ENCODE results near the gene CBLB.

Gene CBLB

DNA sequence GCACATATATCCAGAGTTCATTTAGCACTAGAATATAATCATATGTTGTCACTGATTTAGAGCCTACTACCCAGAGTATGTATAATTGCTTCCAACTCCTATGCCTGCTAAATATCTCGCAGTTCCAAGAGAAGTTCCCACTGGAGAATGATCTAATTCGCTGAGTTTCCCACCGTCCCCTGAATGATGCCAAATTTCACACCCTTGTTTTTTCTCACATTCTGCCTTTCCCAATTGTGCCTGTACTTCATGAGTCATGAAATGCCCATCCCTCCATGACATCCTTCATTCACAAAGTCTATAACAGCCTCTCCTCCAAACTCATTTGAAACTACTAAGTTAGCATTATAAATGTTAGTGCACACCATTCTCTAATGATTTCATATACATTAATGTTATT, 177.2 kb downstream of the CBLB start:
- no peak for DNase-seq (ENCODE audit: low read depth in 3 of 3)

DNA sequence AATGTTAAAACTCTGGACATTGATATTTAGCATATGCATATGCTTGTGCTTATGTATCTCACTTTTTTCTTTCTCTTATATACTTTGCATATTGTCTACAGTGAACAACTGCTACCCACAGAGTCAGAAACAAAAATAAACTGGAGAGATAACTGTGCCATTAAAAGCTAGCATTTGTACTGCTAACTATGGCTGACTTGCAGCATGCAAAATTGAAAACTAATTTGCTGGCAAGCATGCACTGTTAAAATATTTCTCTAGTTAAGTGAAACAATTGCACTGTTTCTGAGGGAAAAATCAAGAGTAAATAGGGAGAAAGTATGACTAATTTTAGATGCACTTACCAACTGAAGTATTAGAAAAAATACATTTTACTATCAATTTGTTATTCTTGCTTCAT, 177.8 kb downstream of the CBLB start:
- DNase-seq (ENCODE audit: low read depth in 3 of 3), result no peak

DNA sequence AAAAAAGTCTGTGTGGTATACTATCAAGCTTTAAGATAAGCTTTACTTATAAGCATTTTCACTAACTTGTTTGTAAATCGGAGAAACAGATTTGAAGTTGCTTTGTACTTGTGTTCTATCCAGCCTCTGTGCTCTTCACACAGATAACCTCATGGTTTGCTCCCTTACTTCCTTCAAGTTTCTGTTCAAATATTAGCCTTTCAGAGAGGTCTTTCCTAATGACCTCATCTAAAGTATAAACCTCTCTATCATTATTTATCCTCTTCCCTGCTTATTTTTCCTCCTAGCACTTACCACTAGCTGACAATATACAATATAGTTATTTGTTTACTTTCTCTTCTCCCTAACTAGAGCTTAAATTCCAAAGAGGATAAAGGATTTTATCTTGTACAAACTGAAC, 180.0 kb downstream of the CBLB start:
- DNase-seq (ENCODE audit: low read depth in 3 of 3), result no peak

DNA sequence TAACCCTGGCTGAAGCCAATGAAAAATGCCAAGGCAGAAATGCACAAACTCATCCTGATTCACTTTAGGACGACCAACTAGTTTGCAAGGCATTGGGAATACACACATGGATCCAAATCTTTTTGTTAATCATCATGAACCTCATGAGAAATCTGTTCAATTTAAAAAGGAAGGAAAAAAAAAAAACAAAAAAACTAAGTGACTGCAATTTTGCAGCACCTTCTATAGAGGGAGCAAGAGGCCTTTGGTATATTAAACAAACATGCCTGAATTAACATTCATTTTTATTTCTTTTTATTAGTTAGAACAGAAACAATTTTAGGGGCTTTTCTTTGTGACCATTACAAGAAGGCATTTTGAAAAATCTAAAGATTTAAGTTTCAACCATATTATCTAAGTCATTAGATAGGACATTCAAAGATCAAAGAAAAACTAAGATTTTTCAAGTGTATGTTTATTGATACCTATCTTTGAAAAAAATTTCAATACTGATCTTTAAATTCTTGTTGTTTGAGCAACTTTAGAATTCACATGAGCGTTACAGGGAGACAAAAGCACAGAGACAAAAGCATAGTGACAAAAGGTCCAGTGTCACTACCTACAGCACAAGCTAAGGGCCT, 182.4 kb downstream of the CBLB start:
- no peak for DNase-seq (ENCODE audit: low read depth in 3 of 3)

DNA sequence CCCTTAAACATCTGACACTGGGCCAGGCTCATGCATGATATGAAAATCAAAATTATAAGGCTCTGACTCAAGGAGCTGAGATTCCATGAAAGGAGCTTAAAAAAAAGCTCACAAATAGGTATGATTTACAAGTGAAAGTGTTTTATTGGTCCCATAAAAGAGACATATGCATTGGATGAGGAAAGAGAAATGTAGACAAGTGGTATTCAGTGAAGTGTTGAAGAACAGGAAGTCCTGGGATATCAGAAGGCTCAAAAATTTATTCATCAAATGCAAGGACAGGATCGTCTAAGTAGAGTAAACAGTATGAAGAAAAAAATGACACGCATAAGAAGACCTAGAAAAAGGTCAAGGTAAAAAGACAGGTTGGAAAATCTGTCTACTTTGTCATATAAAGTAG, 188.9 kb downstream of the CBLB start:
- no peak for DNase-seq (ENCODE audit: low read depth in 3 of 3)

DNA sequence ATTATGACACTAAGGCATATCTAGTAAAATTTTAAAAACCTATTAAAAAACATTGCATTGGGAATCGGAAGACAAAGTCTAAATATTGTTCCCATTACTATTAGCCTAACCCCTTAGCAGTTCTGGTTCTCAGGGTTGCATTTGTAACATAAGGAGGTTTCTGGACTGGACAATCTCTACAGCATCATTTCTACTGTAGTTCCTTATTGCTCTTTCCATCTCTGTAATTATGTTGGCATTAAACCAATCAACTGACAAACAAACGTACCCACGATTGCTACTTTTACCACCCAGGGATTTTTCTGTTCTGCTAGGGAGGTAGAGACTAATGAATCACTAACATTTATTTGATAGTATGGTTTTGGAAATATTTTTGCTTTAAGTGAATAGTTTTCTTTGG, 190.8 kb downstream of the CBLB start:
- DNase-seq (ENCODE audit: low read depth in 3 of 3), result no peak

DNA sequence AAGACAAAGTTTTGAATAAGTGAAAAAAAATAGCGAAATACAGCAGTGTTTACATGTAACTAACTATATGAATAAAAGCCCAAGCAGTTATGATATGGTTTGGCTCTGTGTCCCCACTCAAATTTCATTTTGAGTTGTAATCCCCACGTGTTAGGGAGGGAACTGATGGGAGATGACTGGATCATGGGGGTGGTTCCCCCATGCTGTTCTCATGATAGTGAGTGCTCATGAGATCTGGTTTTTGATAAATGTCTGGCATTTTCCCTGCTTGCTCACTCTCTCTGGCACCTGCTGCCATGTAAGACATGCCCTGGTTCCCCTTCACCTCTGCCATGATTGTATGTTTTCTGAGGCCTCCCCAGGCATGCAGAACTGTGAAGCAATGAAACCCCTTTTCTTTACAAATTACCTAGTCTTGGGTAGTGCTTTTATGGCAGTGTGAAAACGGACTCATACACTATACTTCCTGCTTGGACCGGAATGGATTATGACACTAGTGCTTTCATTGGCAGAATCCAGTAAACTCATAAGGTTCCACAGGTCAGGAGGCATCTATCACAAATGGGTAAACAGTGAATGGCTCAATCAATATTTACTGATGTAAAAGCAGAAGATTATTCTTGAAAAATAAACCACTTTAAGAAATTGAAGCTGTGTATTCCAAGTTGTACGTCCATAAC, 192.1 kb downstream of the CBLB start:
- no peak for DNase-seq (ENCODE audit: low read depth in 3 of 3)

DNA sequence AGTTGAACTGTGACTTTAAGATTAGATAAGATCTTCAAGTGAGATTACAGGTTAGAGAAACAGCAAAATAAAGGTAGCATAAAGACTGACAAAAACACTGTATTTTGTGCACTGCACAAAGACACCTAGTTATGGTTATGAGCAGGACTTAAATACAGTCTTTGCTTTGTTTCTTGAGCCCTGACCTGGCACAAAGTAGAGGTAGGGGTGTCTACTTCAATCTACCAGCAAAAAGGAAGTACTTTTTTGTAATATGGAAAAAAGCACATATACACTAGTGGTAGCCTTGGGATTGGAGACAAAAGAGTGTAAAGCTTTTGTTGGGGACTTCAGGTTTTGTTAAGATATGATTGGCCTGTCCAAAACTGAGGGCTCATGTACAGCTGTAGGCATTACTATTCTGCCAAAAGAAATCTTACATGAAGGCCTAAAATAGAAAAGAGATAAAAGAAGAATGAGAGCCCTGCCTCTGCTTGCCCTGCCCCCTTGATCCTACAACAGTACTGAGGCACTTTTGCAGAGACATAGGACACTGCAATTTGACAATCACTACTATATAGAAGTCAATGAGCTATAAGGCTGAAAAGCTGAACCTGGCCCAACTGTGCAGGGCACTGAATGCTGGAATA, 194.3 kb downstream of the CBLB start:
- no peak for DNase-seq (ENCODE audit: low read depth in 3 of 3)

DNA sequence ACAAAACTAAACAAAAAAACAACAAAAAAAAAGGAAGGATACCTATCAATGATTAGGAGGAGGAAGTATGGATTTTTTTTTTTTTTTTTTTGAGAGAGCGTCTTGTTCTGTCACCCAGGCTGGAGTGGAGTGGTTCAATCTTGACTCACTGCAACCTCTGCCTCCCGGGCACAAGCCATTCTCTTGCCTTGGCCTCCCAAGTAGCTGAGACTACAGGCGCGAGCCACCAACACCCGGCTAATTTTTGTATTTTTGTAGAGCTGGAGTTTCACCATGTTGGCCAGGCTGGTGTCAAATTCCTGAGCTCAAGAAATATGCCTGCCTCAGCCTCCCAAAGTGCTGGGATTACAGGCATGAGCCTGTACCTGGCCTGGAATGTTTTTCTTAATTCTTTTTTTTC, 195.8 kb downstream of the CBLB start:
- DNase-seq (ENCODE audit: low read depth in 3 of 3), result no peak

DNA sequence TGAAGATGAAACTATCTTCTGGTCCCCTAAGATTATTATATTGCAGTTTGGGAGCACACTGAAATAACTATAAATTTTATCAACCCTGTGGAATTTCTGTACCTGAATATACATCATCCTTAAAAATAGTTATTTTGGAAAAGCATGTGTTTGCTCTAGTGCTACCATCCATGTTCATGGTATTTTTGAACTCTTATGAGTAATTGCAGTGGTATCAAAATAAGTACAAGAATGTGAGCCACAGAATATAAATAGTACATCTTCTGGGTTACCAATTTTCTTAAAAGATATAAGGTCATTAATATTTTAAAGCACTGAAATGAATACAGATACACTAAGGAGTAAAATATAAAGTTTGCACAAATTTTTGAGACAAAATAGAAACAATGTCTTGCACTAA, 206.5 kb downstream of the CBLB start:
- no peak for DNase-seq (ENCODE audit: low read depth in 3 of 3)

DNA sequence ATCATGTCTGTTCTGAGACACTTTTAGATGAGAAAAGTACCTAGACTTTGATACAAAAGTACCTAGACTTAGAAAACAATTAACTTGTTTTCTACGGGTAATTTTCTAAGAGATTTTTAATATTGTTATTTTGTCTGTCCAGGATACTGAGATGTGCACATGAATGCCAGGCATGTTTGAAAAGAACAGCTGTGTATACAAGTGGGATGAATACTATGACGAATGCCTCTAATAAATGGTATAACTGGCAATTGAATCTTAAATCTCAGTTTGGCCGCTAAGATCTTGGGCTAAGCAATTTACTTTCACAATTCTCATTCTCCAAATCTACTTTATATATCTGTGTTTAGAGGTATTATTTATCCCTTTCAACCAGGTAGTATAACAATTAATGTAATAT, 207.4 kb downstream of the CBLB start:
- DNase-seq (ENCODE audit: low read depth in 3 of 3), result no peak

DNA sequence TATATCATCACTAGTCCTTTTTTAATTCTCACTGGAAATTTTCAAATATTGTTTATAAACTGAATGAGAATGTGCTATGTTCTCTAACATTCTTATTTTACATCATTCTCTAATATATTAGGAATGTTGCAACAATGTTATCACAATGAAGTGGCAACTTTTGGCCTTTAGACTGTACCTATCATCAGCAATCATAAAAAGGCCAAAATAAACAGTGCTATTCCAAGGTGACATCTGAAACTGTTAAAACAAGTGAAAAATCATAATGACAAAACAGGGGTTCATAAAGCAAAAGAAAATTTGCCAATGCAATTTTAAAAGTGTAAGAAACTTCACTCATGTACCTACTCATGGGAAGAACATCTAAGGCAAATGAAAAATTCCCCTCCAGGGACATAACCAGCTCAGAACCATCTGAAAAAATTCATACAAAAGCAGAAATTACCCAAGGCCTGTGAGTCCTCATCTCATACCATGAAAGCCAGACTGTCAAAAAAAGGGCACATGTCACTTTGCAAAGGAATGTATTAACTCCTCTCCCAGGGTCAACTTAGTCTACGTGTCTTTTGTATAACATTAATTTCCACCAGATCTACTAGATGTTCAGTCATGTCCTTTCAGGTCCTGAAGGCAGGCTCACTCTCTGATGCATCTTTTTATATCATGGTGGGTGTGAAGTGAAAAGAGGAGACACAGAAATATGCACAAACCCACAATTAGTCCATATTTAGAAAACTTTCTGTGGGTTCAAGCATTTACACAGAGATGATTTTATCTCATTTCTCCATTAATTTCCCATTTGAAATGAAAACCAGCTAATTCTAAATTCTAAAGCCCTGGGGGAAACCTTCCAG, 211.9 kb downstream of the CBLB start:
- DNase-seq (ENCODE audit: low read depth in 3 of 3), result no peak

DNA sequence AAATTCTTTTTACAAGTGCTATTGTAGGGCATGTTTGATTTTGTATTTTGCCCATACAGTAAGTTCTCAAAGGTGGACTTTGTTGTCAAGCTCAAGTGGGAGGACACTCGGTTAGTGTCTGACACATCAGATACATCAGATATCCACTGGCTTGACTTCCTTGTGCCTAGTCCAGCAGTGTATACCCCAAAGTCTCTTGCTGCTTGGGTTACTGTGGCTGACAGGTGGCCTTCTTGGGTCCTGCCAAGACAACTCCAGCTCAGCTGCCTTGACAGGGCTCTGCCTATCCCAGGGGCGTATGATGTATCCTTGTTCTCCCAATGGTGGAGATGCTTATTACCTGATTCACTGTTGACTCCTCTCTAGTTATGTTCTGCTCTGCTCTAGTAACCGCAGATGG, 214.9 kb downstream of the CBLB start:
- no peak for DNase-seq (ENCODE audit: low read depth in 3 of 3)

DNA sequence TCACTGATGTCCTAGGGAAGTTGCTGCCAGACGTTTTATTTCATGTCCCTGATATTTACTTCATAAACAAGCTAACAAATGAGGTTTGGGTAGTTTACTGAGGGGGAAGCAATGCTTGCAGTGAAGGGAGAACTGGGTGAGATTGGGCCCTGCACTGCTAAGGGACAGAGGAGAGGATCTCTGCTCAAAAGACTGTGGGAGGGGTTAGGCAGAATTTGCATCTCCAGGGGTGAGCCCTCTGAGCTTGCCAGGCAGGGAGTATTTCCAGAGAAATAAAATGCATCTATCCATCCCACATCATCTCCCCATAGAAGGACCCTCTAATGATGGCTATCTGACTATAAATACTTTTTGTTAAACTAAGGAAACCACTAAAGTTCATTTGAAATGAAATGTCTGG, 215.6 kb downstream of the CBLB start:
- no peak for DNase-seq (ENCODE audit: low read depth in 3 of 3)

DNA sequence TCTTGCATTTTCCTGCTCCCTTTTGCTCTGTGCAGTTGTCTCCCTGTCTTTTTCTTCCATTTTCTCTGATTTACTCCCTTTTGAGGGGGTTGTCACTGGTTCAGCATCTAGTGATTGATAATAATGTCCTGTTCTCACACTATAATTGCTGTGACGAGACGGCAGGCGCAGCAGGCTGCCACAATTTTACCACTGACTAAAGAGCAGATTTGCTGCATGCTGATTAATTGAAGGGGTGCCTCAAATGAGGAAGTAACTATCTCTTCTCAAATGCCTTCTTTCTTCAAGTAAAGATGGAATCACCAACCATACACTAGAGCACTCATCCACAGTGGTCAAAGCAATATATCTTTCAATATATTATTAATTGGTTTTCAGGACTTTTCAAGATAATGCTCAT, 219.3 kb downstream of the CBLB start:
- no peak for DNase-seq (ENCODE audit: low read depth in 3 of 3)

DNA sequence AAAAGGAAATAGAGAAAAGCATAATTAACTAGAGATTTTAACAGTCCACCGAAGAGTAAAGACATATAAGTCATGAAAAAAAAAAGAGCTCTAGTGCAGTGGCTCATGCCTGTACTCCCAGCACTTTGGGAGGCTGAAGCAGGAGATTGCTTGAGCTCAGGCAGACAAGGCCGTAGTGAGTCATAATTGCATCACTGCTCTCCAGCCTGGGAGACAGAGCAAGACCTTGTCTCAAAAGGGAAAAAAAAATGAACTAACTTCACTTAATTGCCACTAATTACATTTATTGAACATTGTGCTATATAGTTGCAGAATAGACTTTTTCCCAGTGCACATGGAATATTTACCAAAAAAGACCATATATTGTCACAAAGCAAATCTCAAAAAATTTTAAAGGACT, 221.8 kb downstream of the CBLB start:
- DNase-seq (ENCODE audit: low read depth in 3 of 3), result no peak

DNA sequence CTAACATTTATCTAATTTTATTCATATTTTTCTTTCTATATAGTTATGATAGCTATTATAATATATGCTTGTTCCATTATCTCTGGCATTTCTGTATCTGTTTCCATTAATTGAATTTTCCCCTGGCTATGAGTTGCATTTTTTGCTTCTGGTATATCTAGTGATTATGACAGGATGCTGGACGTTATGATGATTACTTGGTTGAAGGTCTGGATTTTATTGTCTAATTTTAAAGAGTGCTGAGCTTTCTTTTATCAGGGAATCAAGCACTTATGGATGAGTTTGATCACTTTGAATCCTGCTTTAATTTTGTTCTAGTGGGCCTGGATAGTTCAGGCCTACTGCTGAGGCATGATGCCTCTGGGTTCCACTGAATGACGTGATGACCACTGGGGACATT, 229.7 kb downstream of the CBLB start:
- DNase-seq (ENCODE audit: low read depth in 3 of 3), result no peak

DNA sequence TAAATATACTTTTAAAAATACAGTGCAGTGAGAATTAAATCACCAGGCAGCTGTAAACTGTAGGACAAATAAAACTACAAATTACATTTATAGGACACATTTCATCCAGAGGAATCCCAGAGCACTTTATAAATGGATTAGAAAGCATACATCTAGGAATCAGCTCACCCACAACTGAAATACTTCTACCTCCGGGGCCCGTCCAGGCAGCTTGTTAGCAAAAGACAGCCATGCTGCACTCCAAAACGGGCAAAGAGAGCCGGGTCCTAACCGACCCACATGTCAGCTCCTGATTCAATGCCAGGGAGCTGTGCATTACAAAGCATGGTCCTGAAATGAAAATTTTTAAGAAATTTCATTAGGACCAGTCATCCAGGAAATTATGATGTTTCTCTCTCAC, 234.1 kb downstream of the CBLB start:
- DNase-seq (ENCODE audit: low read depth in 3 of 3), result no peak

DNA sequence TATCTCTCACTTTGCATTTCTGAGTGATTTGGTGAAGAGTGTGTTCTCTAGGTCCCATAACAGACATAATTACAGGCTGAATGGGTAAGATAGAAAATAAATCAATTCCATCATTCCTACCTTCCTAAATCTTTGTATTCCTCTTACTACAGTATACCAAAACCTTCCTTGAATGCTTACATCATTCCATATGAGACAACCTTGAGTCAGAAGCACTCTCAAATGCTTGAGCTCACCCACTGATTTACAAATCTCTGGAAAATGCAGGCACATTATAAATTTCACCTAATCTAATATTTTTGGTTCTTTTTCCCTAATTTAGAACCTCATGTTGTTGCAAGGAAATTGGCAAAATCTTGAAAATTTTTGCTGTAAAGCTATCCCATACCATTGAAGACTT, 239.1 kb downstream of the CBLB start:
- DNase-seq (ENCODE audit: low read depth in 3 of 3), result no peak

DNA sequence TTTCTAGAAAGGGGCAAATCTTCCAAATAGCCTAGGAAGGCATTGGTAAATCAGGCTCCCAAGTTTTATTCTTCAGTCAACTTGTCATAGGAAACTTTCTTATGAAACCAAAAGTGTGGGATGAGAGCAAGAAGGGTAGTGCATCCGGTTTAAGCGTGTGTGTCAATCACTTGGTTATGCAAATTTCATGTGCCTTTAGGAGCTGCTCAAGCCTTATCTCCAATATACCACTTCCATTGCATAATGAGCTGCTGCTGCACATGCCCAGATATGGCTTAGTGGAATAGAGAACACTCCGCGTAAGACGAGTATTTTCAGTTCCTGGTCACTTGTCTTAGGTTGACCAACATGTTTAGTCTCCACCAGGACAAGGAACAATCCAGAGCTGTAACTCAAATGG, 242.1 kb downstream of the CBLB start:
- DNase-seq (ENCODE audit: low read depth in 3 of 3), result no peak

DNA sequence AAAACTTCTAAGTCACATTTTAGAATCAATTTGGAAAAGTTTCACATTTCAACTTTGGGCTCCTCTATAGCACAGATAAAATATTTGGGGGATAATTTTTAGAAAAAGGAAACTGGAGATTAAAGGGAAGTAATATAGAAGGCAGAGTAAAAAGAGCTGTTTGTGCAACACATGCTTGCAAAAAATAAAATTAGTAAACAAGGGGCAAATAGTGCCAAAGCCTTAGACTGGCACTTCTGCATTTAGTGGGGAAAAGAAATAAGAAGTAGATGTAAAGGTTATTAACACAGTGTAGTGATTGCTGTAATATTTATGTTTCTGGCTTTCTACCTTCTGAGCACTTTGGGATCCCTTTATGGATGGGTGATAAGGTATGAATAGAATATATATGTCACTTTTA, 246.6 kb downstream of the CBLB start:
- DNase-seq (ENCODE audit: low read depth in 3 of 3), result no peak

DNA sequence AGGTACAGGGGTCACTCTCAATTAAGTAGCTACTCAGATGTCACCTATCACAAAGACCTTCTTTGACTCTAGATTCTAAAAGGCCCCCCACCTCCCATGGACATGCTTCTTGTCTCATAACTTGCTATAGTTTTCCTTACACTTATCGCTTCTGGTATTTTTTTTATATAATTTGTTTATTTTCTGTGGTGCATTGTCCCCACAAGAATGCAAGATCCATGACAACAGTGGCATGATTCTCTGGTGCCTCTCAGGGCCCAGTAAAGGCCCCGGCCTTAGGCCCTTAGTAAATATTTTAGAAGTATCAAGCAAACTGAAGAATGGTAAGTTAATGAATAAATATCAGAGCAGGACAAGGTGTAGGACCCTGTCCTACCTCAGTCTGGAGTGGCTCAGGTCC, 248.6 kb downstream of the CBLB start:
- no peak for DNase-seq (ENCODE audit: low read depth in 3 of 3)

DNA sequence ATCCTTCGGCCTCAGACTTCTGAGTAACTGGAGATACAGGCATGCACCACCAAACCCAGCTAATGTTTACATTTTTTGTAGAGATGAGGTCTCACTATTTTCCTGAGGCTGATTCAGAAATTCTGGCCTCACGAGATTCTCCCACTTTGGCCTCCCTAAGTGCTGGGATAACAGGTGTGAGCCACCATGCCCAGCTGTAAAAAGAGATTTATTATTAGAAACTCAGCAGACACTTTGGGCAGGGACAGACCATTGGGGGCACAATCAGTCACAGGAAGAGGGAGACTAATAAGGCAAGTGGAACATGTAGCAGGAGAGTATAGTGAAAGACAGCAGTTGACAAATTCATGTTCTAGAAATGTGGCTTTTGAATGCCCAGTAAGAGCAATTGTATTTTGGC, 249.2 kb downstream of the CBLB start:
- DNase-seq (ENCODE audit: low read depth in 3 of 3), result no peak
